OCI-LY1 (cell line): Measurements from ENCODE around the gene TPRX1.

Experiments
- CTCF ChIP-seq: fragments of 200-600 bp; sonication (generic), shearing (Covaris generic); IDR thresholded peaks from 2 replicates; pipeline ENCODE4 v1.5.1; 2017; ENCODE audit warnings: mild to moderate bottlenecking, antibody characterized with exemption, low read length, moderate library complexity, mixed read lengths
- EZH2 ChIP-seq: fragments of 200-600 bp; sonication (generic), shearing (Covaris generic); IDR thresholded peaks from 2 replicates; pipeline ENCODE4 v1.8.0; 2017; ENCODE audit warnings: borderline replicate concordance, mixed run types, mild to moderate bottlenecking, antibody characterized with exemption, low read length, moderate library complexity, mixed read lengths

- TF ChIP-seq CTCF (no peak), EZH2 (no peak)
Observed at GRCh38 chr19:47754206-47755064, 49.9 kb downstream of the TPRX1 start.
